HG02970 (cell line): Measurements from ENCODE around the gene JPT2.

ENCODE experiments used
- ATAC-seq: cut with Tn5 transposase; IDR thresholded peaks from one replicate; pipeline ENCODE4 v1.9.1; 2021; ENCODE audit warnings: mild to moderate bottlenecking, moderate library complexity, moderate number of reproducible peaks; ENCODE audit not compliant: unreplicated experiment, low FRiP score

The JPT2 gene

GRCh38 chr16:1651094-1651973, 26.7 kb upstream of the JPT2 start:
- no peak for ATAC-seq

DNA sequence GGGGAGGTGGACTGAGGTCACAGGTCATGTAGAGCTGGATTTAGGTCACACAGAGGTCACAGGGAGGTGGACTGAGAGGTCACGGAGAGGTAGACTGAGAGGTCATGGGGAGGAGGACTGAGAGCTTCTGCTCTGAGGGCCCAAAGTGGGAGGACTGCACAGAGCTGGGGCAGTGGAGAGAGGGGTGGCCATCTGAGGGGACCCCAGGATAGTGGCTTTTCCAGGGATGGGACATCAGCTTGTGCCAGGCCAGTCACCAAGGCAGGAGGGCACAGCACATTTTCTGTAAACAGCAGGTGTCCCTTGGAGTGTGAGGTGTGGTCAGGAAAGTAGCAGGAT, 26.1 kb upstream of the JPT2 start:
- no peak for ATAC-seq

- no peak for ATAC-seq
Measured at GRCh38 chr16:1653023-1653422, 25.1 kb upstream of the JPT2 start.

GRCh38 chr16:1654505-1655268, 23.4 kb upstream of the JPT2 start:
- no peak for ATAC-seq

DNA sequence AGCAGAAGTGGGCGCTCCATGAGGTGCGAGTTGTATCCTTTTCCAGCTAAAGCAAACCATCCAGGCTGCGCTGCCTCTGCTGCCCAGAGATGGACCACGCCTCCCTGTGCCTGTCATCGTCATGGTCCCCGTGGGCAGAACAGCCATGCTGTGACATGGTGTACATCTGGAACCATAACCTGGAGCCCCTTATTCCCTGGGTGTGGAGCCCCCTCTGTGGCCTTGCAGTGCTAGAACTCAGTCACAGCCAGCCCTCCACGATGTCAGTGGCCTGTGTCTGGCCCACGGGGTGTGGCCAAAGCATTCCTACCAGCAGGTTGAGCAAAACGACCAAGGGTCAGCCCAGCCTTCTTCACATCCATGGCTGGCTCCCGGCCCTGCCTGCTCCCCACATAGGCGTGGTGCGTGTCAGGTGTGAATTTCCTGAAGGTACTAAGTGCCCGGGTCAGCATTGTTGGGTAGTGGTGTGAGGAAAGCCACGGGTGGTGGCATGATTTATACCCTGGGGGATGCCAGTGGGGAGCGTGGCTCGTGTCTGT, 22.7 kb upstream of the JPT2 start:
- no peak for ATAC-seq

DNA sequence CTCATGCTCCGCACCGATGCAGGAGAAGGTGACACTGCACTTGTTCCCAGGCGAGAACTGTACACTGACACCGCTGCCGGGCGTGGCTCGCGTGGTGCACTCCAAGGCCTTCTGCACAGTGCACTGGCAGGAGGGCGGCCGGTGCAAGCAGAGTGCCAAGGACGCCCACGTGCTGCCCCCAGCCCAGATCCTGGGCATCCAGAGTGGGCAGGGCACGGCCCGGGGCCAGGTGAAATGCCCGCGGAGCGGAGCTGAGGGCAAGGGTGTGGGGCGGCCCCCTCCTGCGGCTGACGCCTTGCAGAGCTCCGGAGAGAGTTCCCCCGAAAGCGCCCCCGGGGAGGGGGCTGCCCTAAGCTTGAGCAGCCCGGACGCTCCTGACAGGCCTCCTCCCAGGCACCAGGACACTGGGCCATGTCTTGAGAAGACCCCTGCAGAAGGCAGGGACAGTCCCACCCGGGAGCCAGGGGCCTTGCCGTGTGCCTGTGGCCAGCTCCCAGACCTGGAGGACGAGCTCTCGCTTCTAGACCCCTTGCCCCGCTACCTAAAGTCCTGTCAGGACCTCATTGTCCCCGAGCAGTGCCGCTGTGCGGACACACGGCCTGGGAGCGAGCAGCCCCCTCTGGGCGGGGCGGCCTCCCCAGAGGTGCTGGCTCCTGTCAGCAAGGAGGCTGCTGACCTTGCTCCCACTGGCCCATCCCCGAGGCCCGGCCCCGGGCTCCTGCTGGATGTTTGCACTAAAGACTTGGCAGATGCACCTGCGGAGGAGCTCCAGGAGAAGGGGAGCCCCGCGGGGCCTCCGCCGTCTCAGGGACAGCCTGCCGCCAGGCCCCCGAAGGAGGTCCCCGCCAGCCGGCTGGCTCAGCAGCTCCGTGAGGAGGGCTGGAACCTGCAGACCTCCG, 21.9 kb upstream of the JPT2 start:
- no peak for ATAC-seq

- ATAC-seq, result no peak
Measured at GRCh38 chr16:1656808-1657617, 21.1 kb upstream of the JPT2 start.

DNA sequence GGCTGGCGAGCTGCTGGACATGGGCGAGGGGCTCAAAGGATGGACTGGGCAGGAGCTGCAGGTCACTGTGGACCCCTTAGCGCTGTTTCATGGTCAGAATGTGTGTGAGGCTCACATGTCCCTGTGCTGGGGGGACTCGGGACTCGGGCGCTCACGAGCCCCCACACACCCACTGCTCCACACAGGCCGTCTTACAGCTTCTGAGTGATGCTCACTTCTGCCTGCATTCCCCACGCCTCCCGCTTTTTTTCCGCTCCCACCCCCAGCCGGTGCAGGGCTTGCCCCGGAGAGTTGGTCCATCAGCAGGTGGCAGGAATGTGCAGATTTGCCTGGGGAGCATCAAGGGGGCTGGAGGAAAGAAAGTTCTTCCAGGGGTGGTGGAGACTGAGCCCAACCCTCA, 20.2 kb upstream of the JPT2 start:
- no peak for ATAC-seq

DNA sequence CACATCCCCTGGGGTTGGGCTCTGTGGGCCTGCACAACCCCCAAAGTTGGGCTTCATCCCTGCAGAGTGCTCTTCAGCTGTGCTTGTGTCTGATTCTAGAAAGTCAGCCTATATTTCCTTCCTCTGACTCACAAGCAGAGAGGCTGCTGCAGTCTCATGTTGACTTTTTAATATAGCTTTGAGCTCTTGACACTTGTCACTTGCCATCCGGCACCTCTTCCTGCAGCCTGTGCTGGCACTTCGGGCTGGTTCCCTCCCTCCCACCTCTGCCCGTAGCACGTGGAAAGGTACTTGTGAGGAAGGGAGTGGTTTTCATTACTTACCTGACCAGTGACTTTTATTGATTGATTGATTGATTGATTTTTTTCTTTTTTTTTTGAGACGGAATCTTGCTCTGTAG, 19.0 kb upstream of the JPT2 start:
- no peak for ATAC-seq

DNA sequence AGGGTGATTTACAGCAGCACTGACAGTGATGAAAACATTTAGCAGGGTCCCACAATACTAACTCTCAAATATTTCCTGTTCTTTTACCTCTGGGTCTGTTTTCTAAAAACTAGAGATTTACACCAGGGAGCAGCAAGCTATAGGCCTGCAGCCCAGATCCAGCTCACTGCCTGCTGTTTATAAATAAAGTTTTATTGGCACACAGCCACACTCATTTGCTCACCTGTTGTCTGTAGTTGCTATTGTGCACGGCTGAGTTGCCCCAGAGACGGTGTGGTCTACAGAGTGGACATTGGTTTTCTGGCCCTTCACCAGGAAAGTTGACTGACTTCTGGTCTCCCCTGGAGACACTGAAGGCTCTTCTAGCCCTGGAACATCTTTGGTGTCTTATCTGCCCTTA, 16.3 kb upstream of the JPT2 start:
- no peak for ATAC-seq

- no peak for ATAC-seq
Measured at GRCh38 chr16:1662543-1662942, 15.5 kb upstream of the JPT2 start.

GRCh38 chr16:1665829-1666228, 12.2 kb upstream of the JPT2 start:
- no peak for ATAC-seq

GRCh38 chr16:1666316-1666715, 11.8 kb upstream of the JPT2 start:
- ATAC-seq, result no peak

GRCh38 chr16:1667271-1667670, 10.8 kb upstream of the JPT2 start:
- ATAC-seq, result no peak

DNA sequence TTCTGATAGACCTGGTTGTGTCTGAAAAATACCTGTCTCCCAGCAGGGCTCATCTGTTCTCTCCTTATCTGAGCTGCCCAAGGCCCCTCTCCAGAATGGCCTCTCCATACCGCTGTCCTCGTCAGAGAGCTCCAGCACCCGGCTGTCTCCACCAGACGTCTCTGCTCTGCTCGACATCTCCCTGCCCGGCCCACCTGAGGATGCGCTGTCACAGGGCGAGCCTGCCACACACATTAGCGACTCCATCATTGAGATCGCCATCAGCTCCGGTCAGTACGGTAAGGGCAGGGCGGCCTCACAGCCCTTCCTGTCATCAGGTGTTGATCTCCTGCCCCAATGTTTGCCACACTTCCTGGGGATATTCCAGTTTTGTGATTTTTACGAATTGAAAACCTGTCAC, 10.2 kb upstream of the JPT2 start:
- ATAC-seq, result no peak

GRCh38 chr16:1668612-1669319, 9.3 kb upstream of the JPT2 start:
- ATAC-seq, result no peak

GRCh38 chr16:1669698-1670097, 8.4 kb upstream of the JPT2 start:
- no peak for ATAC-seq

DNA sequence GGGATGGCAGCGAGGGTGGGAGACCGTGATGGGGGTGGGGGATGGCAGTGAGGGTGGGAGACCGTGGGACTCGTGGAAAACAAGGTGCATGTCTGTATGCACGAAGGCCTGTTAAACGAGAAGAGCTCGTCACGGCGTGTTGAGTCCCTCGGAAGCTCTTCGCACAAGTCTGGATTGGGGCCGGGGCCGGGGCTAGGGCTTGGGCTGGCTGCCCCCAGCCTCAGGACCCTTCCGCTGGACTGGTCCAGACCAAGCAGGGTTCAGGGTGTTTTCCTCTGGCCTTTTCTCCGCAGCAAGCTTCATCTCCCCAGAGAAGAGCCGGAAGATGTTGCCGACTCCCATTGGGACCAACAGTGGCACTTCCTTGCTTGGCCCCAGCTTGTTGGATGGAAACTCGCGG, 7.7 kb upstream of the JPT2 start:
- no peak for ATAC-seq

GRCh38 chr16:1670866-1671265, 7.2 kb upstream of the JPT2 start:
- ATAC-seq, result no peak
